Vagina (tissue), 2 donors: ENCODE measurements around the gene SLC26A9. TPM values are rescaled to one million over a fixed set of nuclear protein-coding genes. Genes with fewer than 3 reads are reported as not detected.

Experiments
- DNase-seq, 2 donors: peaks; one replicate each; pipeline ENCODE4 v3.0.0-alpha.2; 2017; ENCODE audit errors: extremely low spot score in 2 of 2
- H3K27ac ChIP-seq: fragments of 200-600 bp; sonication (generic); one replicate; pipeline ENCODE4 v1.5.1; 2019
- H3K27me3 ChIP-seq: fragments of 200-600 bp; sonication (generic); one replicate; pipeline ENCODE4 v1.5.1; 2019
- H3K36me3 ChIP-seq, 2 donors: fragments of 200-600 bp; sonication (generic); one replicate each; pipeline ENCODE4 v1.5.1; 2017 to 2019
- H3K4me1 ChIP-seq: fragments of 200-600 bp; sonication (generic); one replicate; pipeline ENCODE4 v1.5.1; 2019
- H3K4me3 ChIP-seq, 2 donors: fragments of 200-600 bp; sonication (generic); 1 replicate in 1 of 2; 2 replicates in 1 of 2; pipeline ENCODE4 v1.5.1; 2016 to 2019
- H3K9me3 ChIP-seq: fragments of 200-600 bp; sonication (generic); one replicate; pipeline ENCODE4 v1.5.1; 2019
- POLR2A ChIP-seq, 2 donors: fragments of 450-650 bp; IDR thresholded peaks; one replicate each; pipeline ENCODE4 v1.6.1; 2017; ENCODE audit warnings: antibody characterized with exemption in 2 of 2, mild to moderate bottlenecking in 2 of 2, moderate library complexity in 2 of 2
- POLR2AphosphoS5 ChIP-seq, 2 donors: sonication (generic); formaldehyde crosslinking; IDR thresholded peaks; one replicate each; pipeline ENCODE4 v1.9.0; 2017; ENCODE audit warnings: antibody characterized with exemption in 2 of 2, mild to moderate bottlenecking in 2 of 2, low read depth in 1 of 2; ENCODE audit not compliant: insufficient read depth in 1 of 2
- intact Hi-C: fragments of 100-400 bp; cut with DNase I; formaldehyde crosslinking; loops from one replicate; pipeline ENCODE4 v1.15.1; 2023
- total RNA-seq: library from RNA; depleted of rRNA; stranded (reverse); fragments of >200 nt; gene quantifications from one replicate; pipeline ENCODE4 v1.2.3, GENCODE V29; 2016
- TF ChIP-seq, protein P1 (sequence below), 3 experiments: fragments of 450-650 bp in 2 of 3; fragments of 200-600 bp in 1 of 3; sonication (generic) in 1 of 3; IDR thresholded peaks; one replicate each; pipeline ENCODE4 v1.5.1; 2017 to 2019; ENCODE audit warnings: antibody characterized with exemption in 3 of 3, mild to moderate bottlenecking in 2 of 3, moderate library complexity in 2 of 3

SLC26A9 gene
- total RNA-seq, 1 donor from 2014 or later: 0.74 TPM

DNA sequence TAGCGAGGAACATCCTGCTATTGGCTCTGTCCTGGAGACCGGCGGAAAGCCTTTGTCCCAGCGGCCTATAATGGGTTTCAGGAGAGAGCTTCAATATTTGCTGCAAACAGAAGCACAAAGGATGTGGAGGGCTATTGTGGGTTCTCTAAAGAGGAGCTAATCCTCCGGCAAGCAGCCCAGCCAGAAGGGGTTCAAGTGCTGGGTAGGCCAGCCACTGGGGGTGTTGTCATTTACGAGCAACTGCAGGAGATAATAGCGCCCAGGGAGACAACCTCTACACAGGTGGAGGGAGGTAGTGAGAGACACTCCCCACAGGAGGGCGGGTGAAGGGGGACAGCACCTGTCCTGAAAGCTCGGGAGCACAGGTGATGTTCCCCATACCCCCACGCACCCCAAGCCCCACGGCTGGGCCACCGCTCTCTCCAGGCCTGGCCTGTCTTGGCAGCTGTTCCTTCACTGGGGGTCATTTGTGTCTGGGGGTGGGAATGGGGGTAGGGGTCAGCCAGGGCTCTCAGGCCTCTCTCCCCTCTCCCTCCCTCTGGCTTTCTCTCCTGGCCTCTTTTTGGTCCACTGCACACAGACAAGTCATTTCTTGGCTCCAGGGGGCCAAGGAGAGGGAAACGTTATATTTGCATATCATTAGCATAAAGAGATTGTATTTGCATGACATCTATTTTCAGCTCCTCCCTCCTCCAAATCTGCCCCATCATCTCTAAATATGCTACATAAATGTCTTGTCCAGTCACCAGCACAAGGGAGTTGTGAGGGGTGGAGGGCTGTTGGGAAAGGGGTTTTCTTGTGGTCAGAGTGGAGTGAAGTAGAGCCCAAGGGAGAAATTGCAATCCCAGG lies 22.0 kb upstream of the SLC26A9 start:
- TF ChIP-seq POLR2AphosphoS5 (IDR thresholded peaks at IDR 0.05; ENCODE audit: insufficient read depth in 1 of 2, low read depth in 1 of 2): no peak

DNA sequence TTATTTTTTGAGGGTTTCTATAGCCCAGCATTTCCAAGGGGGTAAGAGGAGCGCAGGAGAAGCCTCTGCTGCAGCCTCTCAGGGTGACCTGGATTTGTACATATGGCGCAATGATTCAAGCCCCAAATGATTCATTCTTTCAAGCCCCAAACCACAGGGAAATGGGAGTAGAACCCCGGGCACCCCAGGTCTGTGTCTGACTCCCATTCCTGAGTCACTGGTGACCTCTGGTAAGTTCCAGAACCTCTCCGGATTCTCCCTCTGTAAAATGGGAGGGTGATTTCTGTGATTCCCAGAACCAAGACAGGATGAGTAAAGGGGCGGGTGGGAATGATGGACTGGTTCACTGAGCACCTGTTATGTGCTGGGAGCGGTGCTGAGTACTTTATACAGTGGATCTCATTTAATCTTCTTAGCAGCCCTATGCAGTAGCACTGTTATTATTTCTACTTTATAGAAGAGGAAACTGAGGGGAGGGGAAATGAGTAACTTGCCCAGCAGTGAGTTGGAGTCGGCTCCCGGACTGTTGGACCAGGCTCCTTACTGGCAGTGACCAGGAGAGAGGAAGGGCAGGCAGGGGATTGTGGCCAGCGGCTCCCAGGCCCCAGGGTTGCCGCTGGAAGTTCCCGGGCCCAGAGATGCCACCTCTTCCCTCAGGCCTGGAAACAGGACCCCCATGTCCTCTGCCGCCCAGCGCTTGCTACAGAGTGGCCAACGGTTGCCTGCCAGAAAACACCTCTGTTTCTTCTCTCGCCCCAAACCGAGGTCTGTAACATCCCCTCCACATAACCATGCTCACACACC lies 20.3 kb upstream of the SLC26A9 start:
- no peak overlapping the region for H3K27ac ChIP-seq
- no peak for DNase-seq
- H3K36me3 ChIP-seq: no peaks in the 10 kb centered on the region
- H3K9me3 ChIP-seq: no peaks in the 10 kb centered on the region
- intact Hi-C loops: no loop called here
- H3K4me1 ChIP-seq: peaks cover 6% of the 10 kb centered on the region
- H3K27me3 ChIP-seq: no peaks in the 10 kb centered on the region
- H3K4me3 ChIP-seq: no peak overlapping the region
- no peak for TF ChIP-seq POLR2A (IDR thresholded peaks at IDR 0.05)
- TF ChIP-seq POLR2AphosphoS5 (IDR thresholded peaks at IDR 0.05; ENCODE audit: insufficient read depth in 1 of 2, low read depth in 1 of 2): no peak
- TF ChIP-seq, protein P1, sequence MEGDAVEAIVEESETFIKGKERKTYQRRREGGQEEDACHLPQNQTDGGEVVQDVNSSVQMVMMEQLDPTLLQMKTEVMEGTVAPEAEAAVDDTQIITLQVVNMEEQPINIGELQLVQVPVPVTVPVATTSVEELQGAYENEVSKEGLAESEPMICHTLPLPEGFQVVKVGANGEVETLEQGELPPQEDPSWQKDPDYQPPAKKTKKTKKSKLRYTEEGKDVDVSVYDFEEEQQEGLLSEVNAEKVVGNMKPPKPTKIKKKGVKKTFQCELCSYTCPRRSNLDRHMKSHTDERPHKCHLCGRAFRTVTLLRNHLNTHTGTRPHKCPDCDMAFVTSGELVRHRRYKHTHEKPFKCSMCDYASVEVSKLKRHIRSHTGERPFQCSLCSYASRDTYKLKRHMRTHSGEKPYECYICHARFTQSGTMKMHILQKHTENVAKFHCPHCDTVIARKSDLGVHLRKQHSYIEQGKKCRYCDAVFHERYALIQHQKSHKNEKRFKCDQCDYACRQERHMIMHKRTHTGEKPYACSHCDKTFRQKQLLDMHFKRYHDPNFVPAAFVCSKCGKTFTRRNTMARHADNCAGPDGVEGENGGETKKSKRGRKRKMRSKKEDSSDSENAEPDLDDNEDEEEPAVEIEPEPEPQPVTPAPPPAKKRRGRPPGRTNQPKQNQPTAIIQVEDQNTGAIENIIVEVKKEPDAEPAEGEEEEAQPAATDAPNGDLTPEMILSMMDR (IDR thresholded peaks at IDR 0.05): no peak

More for the DNA sequence above, 22.0 kb upstream of the SLC26A9 start:
- intact Hi-C loops: no loop called here
- Histone ChIP-seq H3K27ac (no peak overlapping the region), H3K27me3 (no peaks in the 10 kb centered on the region), H3K4me3 (no peak overlapping the region), H3K36me3 (no peaks in the 10 kb centered on the region), H3K4me1 (peaks cover 6% of the 10 kb centered on the region), H3K9me3 (no peaks in the 10 kb centered on the region)
- no peak for DNase-seq

DNA sequence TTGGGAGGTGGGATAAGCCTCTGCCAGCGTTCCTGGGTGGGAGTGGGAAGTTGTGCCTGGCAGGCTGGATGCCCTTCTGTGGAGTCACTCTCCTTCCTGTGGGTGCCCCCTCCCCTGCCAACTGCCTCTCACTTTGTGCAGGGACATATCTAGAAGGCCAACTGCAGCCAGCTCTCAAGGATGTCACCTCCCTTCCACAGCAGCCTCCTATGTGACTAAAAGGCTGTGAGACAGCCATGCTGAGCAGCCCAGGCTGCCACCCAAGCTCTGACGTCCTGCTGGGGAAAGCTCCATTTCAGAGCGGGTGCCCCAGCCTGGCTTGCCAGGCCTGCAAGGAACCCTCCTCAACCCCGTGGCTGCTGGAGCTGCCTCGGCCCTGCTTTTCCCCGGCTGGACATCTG lies 19.6 kb upstream of the SLC26A9 start:
- Histone ChIP-seq H3K4me1 (peaks cover 6% of the 10 kb centered on the region), H3K27me3 (no peaks in the 10 kb centered on the region), H3K27ac (no peak overlapping the region), H3K9me3 (no peaks in the 10 kb centered on the region), H3K36me3 (no peaks in the 10 kb centered on the region), H3K4me3 (no peak overlapping the region)
- TF ChIP-seq POLR2AphosphoS5 (IDR thresholded peaks at IDR 0.05; ENCODE audit: insufficient read depth in 1 of 2, low read depth in 1 of 2) (no peak), POLR2A (IDR thresholded peaks at IDR 0.05) (no peak)
- TF ChIP-seq, protein P1 (IDR thresholded peaks at IDR 0.05): no peak
- DNase-seq: no peak
- intact Hi-C loops: no loop called here

DNA sequence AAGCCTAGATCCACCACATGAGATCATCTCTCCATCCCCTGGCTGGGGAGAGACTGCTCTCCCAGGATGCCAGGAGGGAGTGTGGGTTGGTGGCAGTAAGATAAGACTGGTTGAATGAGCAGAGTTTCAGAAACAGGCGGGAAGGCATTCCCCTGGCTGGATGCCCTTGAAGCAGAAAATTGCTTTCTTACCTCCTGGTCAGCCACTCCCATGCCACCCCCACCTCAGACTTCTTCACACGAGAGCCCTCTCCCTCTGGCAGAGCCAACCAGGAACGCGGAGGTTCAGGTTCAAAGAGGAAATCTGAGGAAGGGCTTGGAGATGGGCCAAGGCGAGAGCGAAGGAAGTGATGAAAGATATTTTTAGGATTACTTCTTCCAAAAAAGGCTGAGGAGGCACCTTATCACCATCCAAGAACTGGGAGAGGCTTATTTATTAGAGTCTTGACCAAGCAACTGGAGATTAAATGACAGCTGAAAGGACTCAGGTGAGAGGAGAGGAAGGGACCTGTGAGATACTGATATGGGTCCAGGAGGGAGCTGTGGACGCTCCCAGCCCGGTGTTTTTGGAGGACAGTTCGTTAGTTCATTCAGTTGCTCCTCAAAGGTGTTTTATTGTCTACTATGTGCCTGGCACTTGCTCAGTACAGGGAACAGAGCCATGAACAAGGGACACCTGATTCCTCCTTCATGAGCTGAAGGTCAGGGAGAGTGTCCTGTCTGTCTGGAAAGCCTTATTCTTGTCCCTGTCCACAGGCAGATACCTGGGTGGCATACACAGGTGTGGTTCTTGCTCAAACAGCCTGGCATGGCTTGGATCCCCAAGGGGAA lies 18.9 kb upstream of the SLC26A9 start:
- Histone ChIP-seq H3K27ac (no peak overlapping the region), H3K27me3 (no peaks in the 10 kb centered on the region), H3K4me3 (no peak overlapping the region), H3K4me1 (peaks cover 6% of the 10 kb centered on the region), H3K9me3 (no peaks in the 10 kb centered on the region), H3K36me3 (no peaks in the 10 kb centered on the region)
- TF ChIP-seq POLR2AphosphoS5 (IDR thresholded peaks at IDR 0.05; ENCODE audit: insufficient read depth in 1 of 2, low read depth in 1 of 2): no peak
- TF ChIP-seq, protein P1 (IDR thresholded peaks at IDR 0.05): no peak
- no peak for TF ChIP-seq POLR2A (IDR thresholded peaks at IDR 0.05)
- DNase-seq: no peak
- intact Hi-C loops: no loop called here

DNA sequence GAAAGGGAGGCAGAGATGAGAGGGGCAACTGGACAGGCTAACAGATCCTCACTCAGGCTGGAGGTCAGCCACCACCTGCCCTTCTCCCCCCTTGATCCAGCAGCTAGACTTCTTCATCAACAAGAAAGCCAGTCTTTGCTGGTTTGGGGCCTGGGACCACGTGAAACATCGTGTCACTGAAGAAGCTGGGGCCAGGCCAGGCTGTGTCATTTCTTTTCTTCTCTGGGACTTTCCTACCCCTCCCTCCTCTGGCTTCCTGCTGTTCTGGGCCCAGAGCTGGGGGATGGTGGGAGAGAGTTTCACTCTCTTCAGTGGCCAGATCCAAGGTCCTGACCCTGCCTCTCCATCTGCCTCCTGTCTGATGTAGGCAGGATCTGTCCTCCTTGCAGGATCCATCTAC lies 18.1 kb upstream of the SLC26A9 start:
- no peak overlapping the region for H3K4me3 ChIP-seq
- H3K27ac ChIP-seq: no peak overlapping the region
- DNase-seq: no peak
- intact Hi-C loops: no loop called here
- TF ChIP-seq POLR2A (IDR thresholded peaks at IDR 0.05) (no peak), POLR2AphosphoS5 (IDR thresholded peaks at IDR 0.05; ENCODE audit: insufficient read depth in 1 of 2, low read depth in 1 of 2) (no peak)
- TF ChIP-seq, protein P1 (IDR thresholded peaks at IDR 0.05): no peak
- H3K36me3 ChIP-seq: no peaks in the 10 kb centered on the region
- peaks cover 6% of the 10 kb centered on the region for H3K4me1 ChIP-seq
- H3K9me3 ChIP-seq: no peaks in the 10 kb centered on the region
- no peaks in the 10 kb centered on the region for H3K27me3 ChIP-seq
